ENCODE data around the gene JMJD4. TPM values are rescaled to one million over a fixed set of nuclear protein-coding genes. Genes with fewer than 3 reads are reported as not detected.
"Not testable (repeated sequence)": the region's sequence is repeated elsewhere in the genome, so short reads cannot be mapped to it uniquely, and the experiment has no call there.

The JMJD4 gene
- total RNA-seq, 1 donor from 2014 or later: 20.6 TPM

DNA sequence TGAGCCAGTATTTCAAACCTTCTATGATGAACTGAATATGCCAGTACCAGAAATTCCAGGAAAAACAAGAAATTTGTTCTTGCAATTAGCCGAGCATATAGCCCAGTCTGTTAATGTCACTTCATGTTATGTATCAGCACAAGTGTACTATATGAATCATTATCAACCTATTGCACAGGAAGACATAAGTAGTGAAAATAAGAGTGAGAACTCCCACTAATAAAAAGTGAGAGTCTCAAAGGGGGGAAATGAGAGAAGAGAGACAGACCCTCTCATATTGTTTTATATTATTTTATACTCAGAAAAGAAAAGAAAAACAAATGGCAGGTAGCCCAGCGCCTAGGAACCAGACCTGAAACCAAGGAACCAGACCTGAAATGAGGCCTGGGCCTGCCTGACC lies 16.2 kb downstream of the JMJD4 start:
- no peak overlapping the region for H3K4me3 Mint-ChIP-seq
- H3K9me3 Mint-ChIP-seq: peaks cover 89% of the 10 kb centered on the region
- H3K27me3 Mint-ChIP-seq (ENCODE audit: low read depth): no peaks in the 10 kb centered on the region
- no peak for DNase-seq (ENCODE audit: low spot score in 2 of 2, unreplicated experiment in 2 of 2)
- TF ChIP-seq, protein P1, sequence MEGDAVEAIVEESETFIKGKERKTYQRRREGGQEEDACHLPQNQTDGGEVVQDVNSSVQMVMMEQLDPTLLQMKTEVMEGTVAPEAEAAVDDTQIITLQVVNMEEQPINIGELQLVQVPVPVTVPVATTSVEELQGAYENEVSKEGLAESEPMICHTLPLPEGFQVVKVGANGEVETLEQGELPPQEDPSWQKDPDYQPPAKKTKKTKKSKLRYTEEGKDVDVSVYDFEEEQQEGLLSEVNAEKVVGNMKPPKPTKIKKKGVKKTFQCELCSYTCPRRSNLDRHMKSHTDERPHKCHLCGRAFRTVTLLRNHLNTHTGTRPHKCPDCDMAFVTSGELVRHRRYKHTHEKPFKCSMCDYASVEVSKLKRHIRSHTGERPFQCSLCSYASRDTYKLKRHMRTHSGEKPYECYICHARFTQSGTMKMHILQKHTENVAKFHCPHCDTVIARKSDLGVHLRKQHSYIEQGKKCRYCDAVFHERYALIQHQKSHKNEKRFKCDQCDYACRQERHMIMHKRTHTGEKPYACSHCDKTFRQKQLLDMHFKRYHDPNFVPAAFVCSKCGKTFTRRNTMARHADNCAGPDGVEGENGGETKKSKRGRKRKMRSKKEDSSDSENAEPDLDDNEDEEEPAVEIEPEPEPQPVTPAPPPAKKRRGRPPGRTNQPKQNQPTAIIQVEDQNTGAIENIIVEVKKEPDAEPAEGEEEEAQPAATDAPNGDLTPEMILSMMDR (IDR thresholded peaks at IDR 0.05; ENCODE audit: unreplicated experiment): no peak
- no peaks in the 10 kb centered on the region for H3K4me1 Mint-ChIP-seq
- no peak overlapping the region for H3K27ac Mint-ChIP-seq
- peaks cover 7% of the 10 kb centered on the region for H3K36me3 Mint-ChIP-seq

DNA sequence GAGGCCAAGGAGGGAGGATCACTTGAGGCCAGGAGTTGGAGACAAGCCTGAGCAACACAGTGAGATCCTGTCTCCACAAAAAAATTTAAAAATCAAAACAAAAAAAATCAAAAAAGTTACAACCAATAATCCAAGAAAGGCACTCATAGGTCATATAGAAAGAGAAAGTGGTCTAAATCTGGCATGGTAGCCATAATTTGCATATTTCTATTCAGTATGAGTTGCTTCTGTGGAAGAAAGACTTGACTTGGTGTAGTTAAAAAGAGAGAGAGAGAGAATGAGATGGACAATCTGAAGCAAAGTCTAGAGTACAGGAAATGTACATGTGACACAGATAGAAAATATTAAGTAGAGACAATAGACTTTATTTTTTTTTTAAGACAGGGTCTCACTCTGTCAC lies 22.5 kb downstream of the JMJD4 start:
- DNase-seq (ENCODE audit: low spot score in 2 of 2, unreplicated experiment in 2 of 2): no peak
- no peaks in the 10 kb centered on the region for H3K4me1 Mint-ChIP-seq
- H3K27ac Mint-ChIP-seq: no peak overlapping the region
- peaks cover 66% of the 10 kb centered on the region for H3K9me3 Mint-ChIP-seq
- no peak overlapping the region for H3K4me3 Mint-ChIP-seq
- TF ChIP-seq, protein P1 (IDR thresholded peaks at IDR 0.05; ENCODE audit: unreplicated experiment): no peak
- H3K36me3 Mint-ChIP-seq: peaks cover 1% of the 10 kb centered on the region
- no peaks in the 10 kb centered on the region for H3K27me3 Mint-ChIP-seq (ENCODE audit: low read depth)

DNA sequence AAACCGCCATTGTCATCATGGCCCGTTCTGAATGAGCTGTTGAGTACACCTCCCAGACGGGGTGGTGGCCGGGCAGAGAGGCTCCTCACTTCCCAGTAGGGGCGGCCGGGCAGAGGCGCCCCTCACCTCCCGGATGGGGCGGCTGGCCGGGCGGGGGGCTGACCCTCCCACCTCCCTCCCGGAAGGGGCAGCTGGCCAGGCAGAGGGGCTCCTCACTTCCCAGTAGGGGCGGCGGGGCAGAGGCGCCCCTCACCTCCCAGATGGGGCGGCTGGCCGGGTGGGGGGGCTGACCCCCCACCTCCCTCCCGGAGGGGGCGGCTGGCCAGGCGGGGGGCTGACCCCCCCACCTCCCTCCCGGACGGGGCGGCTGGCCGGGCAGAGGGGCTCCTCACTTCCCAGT lies 24.6 kb downstream of the JMJD4 start:
- H3K9me3 Mint-ChIP-seq: peaks cover 54% of the 10 kb centered on the region
- not testable (repeated sequence) for H3K27ac Mint-ChIP-seq

DNA sequence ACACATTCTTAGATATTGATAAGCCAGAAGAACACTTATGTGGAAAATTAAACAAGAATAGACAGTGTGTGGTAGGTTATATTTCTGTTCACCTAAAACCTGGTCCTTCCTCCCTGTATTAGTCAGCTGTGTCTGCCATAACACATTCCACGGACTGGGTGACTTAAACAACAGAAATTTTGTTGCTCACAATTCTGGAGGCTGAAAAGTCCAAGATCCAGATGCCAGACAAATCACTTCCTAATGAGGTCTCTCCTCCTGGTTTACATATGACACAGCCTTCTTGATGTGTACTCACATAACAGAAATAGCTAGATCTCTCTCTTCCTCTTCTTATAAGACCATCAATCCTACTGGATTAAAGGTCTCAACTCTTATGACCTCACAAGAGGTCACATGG lies 25.7 kb downstream of the JMJD4 start:
- no peak for DNase-seq (ENCODE audit: low spot score in 2 of 2, unreplicated experiment in 2 of 2)
- no peaks in the 10 kb centered on the region for H3K4me1 Mint-ChIP-seq
- H3K4me3 Mint-ChIP-seq: no peak overlapping the region
- TF ChIP-seq, protein P1 (IDR thresholded peaks at IDR 0.05; ENCODE audit: unreplicated experiment): no peak
- no peaks in the 10 kb centered on the region for H3K27me3 Mint-ChIP-seq (ENCODE audit: low read depth)
- H3K27ac Mint-ChIP-seq: no peak overlapping the region
- H3K9me3 Mint-ChIP-seq: peaks cover 49% of the 10 kb centered on the region
- peaks cover 1% of the 10 kb centered on the region for H3K36me3 Mint-ChIP-seq

More for the DNA sequence above, 24.6 kb downstream of the JMJD4 start:
- not testable (repeated sequence) for DNase-seq (ENCODE audit: low spot score in 2 of 2, unreplicated experiment in 2 of 2); H3K27me3 Mint-ChIP-seq (ENCODE audit: low read depth); H3K36me3 Mint-ChIP-seq; H3K4me3 Mint-ChIP-seq; H3K4me1 Mint-ChIP-seq

DNA sequence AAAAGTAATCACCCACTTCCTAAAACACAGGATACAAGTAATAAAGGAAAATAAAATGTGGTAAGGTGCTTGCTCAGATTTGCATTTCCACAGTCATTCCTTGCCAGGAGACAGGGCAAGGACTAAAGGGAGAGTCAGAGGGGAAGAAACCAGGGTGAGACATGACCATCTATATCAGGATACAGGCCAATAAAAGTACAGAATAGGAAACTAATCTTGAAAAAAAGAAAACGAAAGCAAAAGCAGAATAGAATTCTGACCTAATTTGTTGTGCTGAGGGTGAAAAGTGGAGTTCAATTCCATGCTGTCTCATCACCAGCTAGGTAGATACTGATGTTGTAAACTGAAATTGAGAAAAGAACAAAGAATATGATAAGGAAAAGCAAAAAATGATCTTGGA lies 27.3 kb downstream of the JMJD4 start:
- Mint-ChIP-seq H3K36me3 (peaks cover 1% of the 10 kb centered on the region), H3K27me3 (ENCODE audit: low read depth) (no peaks in the 10 kb centered on the region), H3K9me3 (peaks cover 60% of the 10 kb centered on the region), H3K4me3 (no peak overlapping the region), H3K27ac (no peak overlapping the region), H3K4me1 (no peaks in the 10 kb centered on the region)
- TF ChIP-seq, protein P1 (IDR thresholded peaks at IDR 0.05; ENCODE audit: unreplicated experiment): no peak
- no peak for DNase-seq (ENCODE audit: low spot score in 2 of 2, unreplicated experiment in 2 of 2)

DNA sequence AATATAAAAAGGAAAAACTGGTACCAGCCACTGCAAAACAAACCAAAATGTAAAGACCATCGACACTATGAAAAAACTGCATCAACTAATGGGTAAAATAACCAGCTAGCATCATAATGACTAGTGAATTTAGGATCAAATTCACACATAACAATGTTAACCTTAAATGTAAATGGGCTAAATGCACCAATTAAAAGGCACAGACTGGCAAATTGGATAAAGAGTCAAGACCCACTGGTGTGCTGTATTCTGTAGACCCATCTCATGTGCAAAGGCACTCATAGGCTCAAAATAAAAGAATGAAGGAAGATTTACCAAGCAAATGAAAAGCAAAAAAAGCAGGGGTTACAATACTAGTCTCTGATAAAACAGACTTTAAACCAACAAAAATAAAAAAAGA lies 33.5 kb downstream of the JMJD4 start:
- H3K4me3 Mint-ChIP-seq; H3K27ac Mint-ChIP-seq; H3K27me3 Mint-ChIP-seq (ENCODE audit: low read depth); H3K4me1 Mint-ChIP-seq; DNase-seq (ENCODE audit: low spot score in 2 of 2, unreplicated experiment in 2 of 2); H3K36me3 Mint-ChIP-seq: not testable (repeated sequence)
- H3K9me3 Mint-ChIP-seq: peaks cover 68% of the 10 kb centered on the region

DNA sequence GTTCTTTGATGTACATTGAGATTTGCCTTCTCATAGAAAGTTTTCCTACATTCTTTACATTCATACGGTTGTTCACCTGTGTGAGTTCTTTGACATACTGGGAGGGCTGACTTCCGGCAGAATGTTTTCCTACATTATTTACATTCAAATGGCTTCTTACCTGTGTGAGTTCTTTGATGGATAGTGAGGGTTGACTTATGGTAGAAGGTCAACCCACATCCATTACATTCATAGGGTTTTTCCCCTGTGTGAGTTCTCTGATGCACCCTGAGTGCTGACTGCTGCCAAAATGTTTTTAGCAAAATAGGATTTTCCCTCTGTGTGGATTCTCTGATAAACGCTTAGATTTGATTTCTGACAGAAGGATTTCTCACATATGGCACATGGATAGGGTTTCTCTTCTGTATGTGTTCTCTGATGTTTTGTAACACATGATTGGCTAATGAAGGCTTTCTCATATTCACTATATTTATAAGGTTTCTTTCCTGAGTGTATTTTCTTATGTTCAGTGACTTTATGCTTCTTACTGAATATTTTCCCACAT lies 37.7 kb downstream of the JMJD4 start:
- Mint-ChIP-seq H3K9me3 (peaks cover 57% of the 10 kb centered on the region), H3K4me3 (no peak overlapping the region), H3K36me3 (peaks cover 4% of the 10 kb centered on the region), H3K4me1 (no peaks in the 10 kb centered on the region), H3K27ac (no peak overlapping the region), H3K27me3 (ENCODE audit: low read depth) (no peaks in the 10 kb centered on the region)
- TF ChIP-seq, protein P1 (IDR thresholded peaks at IDR 0.05; ENCODE audit: unreplicated experiment): no peak
- DNase-seq (ENCODE audit: low spot score in 2 of 2, unreplicated experiment in 2 of 2): no peak
